SKM-1 (cell line): ENCODE results near the gene SLIT3.

Experiments used
- DNase-seq: peaks from one replicate; lab custom pipeline; 2025; ENCODE audit not compliant: unreplicated experiment; lab: John Stamatoyannopoulos, UW

SLIT3 gene

DNA sequence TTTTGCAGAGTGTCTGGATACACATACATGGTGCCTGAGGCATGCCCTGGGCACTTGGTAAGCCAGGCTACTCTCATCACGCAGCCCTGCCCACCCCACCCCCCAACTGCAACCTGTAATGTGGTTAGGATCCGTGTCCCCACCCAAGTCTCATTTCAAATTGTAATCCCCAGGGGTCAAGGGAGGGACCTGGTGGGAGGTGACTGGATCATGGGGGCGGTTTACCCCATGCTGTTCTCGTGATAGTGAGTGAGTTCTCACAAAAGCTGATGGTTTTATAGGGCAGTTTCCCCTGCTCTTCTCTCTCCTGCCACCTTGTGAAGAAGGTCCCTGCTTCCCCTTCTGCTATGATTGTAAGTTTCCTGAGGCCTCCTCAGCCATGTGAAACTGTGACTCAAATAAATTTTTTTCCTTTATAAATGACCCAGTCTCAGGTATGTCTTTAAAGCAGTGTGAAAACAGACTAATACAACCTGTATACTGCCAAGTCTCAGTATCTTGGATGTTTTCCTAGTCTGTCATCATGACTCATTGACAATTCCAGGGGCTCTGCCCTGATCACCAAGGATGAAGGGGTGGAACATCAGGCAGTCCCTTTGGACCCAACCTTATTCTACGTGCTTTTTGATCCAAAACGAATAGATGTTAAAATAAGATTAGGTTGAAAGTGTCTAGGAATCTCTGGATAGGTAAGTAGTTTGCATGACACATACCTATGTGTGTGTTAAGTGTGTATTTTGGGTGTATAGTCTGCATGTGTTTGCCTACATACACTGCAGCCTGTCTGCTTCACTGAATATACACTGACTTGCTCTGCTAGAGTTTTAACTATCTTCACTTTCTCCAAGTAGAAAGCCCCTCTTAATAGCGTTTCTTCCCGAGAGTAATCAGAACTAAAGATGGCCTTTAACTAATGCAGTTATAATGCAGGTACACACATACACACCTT, 293.8 kb downstream of the SLIT3 start:
- no peak for DNase-seq

DNA sequence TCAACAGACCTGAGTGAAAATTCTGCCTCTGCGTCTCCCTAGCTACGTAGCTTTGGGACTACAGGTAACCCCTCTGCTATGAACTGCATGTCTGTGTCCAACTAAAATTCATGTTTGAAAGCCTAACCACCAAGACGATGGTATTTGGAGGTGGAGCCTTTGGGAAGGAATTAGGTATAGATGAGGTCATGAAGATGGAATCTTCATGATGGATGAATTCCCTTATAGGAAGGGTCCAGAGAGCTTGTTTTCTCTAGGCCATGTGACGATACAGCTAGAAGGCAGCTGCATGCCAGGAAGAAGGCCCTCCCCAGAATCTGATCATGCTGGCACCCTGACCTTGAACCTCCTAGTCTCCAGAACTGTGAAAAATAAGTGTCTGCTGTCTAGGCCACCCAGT, 296.4 kb downstream of the SLIT3 start:
- no peak for DNase-seq

DNA sequence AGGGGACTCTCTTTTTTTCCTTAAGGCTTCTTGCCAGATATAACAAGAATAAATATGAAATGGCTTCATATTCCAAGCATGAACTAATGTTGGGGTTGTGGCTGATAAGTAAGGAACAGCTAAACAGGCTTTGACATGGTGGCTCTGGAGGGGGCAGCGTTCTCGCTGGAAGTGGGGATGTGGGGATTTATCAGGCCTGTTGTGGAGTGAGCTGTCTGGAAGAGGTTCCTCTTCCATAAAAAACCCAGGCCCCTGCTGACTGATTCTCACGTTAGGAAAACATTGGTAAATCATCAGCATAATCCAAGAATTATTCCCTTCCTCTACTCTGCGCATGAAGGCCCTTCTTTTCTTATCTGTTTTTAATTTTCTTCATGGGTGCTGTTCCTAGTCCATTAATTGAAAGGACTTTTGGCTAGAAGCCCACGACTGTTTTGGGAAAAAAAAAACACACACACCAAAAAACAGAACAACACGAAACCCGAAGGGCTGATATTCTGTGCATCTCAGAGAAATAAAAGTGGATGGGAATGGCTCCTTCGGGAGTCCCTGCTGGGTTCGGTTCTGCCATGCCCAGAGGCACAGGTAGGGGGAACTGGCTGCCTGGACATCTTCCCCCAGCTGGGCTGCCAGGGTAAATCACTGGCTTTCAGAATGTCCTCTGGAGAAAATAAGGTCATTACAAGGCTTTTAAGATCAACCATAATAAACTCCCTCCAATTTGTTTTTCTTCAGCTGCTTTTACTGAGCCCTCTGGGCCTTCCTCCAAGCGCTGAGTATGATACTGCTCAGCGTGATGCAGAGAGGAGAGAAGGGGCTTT, 297.0 kb downstream of the SLIT3 start:
- no peak for DNase-seq

DNA sequence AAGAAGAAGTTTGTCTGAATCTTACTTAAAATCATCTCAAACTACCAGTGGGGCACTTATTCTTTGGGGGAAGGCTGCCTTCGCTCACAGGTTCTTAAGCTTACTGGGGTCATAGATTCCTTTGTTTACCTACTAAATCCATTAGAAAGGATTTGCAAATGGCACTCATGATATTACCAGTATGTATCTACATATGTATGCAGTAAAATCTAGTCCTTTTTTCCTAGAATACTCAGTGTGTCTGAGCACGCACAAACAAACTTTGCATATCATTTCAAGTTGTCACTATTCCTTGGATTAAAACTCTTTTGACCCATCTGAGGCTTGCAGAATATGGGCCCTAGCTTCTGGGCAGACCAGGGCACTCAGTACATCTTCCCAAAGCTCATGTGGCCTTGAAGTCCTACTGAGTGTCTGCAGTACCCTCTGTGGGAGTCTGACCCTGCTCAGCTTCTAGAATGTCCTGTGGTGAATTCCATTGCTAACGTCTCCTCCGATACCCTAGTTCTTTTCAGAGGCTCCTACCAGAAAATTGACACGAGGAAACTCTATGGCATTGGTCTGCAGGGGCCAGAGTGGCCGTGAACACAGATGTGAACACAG, 297.9 kb downstream of the SLIT3 start:
- no peak for DNase-seq

GRCh38 chr5:169001394-169001793, 299.5 kb downstream of the SLIT3 start:
- no peak for DNase-seq

GRCh38 chr5:168995024-168995423, 305.9 kb downstream of the SLIT3 start:
- DNase-seq = no peak

- DNase-seq = no peak
These were observed 308.3 kb downstream of the SLIT3 start for GRCh38 chr5:168992687-168993086.

DNA sequence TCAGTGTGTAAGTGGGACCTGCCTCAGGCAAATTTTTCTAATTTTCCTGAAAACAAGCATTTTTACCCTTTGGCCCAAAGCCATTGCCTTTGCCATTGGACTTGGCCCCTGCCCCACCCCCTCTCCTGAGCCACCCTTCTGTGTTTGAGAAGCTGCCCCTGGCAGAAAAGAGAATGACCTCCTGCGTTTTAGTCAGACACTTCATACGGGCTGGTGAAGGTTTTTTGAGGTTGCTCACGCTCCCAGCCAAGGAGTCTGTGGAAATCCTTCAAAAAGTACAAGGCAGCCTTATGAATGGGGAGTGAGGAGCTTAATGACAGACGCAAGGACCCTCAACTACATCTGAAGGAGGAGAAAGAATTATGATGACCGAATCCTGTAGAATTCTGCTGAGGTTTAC, 308.9 kb downstream of the SLIT3 start:
- DNase-seq = no peak

DNA sequence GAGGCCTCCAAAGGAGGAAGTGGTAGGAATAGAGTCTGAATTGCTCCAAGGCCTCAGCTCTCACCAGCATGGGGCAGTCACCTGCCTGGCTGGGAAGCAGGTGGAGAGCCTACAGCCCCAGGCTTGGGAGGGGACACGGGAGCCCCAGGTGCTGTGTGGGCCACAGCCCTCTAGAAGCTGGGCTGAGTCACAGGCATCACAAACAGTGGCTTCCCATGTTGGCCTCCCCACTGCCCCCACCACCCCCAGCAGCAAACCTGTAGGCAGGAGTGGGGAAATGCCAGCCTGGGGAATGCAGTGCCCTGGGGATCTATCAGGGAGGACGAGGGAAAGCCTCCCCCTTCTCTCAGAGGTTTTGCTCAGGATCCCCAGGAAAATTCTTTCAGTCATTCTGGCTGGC, 309.6 kb downstream of the SLIT3 start:
- no peak for DNase-seq

DNA sequence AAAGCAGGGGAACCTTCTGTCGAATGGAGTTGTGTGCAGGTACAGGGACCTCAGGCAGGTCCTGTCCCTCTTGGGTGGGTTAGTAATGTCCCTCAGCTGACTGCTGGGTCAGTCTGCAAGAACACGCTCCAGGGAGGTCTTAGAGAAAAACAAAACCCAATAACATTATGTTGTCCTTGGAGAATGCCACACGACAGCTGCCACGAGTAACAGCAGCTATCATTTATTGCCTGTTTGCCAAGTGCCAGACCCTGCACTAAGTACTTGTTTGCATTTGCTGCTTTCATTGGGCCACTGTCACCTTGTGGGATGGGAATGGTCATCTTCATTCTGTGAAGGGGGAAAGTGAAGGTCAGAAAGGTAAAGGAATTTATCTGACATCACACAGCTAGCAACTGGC, 310.3 kb downstream of the SLIT3 start:
- DNase-seq = no peak

- no peak for DNase-seq
These were observed 311.0 kb downstream of the SLIT3 start for GRCh38 chr5:168989731-168990505.

GRCh38 chr5:168988699-168989098, 312.2 kb downstream of the SLIT3 start:
- DNase-seq = no peak

GRCh38 chr5:168987543-168988300, 313.2 kb downstream of the SLIT3 start:
- peak; percentile 48 for DNase-seq

DNA sequence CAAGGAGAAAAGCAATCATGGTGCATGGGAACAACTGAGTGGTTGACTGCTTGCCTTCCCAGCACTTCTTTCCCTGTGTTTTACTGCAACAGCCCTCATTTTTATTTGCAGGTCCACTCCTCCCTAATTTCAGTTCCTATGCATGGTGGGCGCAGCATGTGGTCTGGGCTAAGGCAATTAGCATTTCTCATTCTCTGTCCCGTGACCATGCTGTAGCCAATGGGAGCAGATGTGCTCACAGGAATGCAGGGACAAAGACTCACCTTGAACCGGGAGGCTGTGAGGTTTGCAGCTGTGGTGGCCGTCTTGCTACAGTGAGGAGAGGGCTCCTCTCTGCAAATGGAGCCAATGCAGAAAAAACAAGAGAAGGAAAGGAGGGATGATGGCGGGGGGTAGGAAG, 315.5 kb downstream of the SLIT3 start:
- no peak for DNase-seq

GRCh38 chr5:168984135-168984675, 316.7 kb downstream of the SLIT3 start:
- no peak for DNase-seq

DNA sequence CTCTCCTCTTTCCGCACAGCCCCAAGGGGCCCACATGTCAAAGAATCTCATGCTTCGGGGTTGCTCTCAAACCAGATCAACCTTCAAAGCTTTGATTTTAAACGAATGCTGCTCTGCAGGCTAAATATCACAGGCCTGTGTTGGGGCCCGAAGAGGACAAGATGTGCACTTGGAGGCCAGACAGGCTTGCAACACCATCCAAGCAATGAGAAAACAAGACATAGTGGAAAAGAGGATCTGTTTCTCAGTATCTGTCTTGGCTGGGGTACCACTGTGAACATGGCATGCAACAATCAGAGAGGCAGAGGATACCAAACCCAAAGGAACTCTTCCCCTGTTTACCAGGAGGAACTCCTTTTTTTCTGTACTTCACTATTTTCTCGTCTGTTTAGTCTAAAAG, 321.8 kb downstream of the SLIT3 start:
- no peak for DNase-seq

DNA sequence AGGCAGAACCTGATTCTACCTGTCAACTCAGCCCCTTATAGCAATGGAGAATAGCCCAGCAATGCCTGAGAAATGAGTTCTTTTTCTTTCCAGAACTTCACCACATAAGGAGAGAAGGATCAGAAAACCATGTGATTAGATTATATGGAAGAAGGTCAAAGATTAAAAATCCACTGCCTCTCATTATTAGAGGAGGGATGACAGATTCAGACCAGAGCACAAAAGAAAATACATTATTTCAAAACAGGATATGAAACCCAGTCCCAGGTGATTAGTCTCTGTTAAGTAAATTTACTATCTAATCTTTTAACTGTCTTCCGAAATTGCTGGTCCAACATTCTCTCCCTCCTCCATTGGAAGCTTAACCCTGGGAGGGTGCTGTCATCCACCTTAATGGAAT, 322.4 kb downstream of the SLIT3 start:
- no peak for DNase-seq

DNA sequence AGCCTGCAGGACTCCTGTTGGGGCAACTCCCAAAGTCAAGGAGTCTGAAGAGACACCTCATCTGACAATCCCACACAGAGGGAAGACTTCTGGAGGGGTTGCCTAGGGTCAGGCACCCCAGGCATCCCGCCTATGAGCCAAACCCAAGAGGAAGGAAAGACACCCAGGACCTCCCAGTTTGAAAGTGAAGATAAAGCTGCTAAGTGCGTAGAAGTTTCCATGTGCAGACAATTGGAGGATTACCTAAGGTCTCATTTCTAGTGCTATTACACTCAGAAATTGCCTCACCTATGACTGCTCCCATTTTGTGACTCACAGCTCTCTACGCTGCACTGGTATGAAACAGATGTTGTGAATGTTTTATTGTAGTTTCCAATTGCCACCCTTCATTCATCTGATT, 322.9 kb downstream of the SLIT3 start:
- DNase-seq = no peak

- DNase-seq = no peak
These were observed 324.5 kb downstream of the SLIT3 start for GRCh38 chr5:168976311-168976970.
